Vagina (tissue), 2 donors: Measurements from ENCODE around the gene OR10A6. TPM values are rescaled to one million over a fixed set of nuclear protein-coding genes. Genes with fewer than 3 reads are reported as not detected.

Experiments used
- DNase-seq, 2 donors: peaks; one replicate each; pipeline ENCODE4 v3.0.0-alpha.2; 2017; ENCODE audit errors: extremely low spot score in 2 of 2
- H3K27ac ChIP-seq: fragments of 200-600 bp; sonication (generic); one replicate; pipeline ENCODE4 v1.5.1; 2019
- H3K27me3 ChIP-seq: fragments of 200-600 bp; sonication (generic); one replicate; pipeline ENCODE4 v1.5.1; 2019
- H3K36me3 ChIP-seq, 2 donors: fragments of 200-600 bp; sonication (generic); one replicate each; pipeline ENCODE4 v1.5.1; 2017 to 2019
- H3K4me1 ChIP-seq: fragments of 200-600 bp; sonication (generic); one replicate; pipeline ENCODE4 v1.5.1; 2019
- H3K4me3 ChIP-seq, 2 donors: fragments of 200-600 bp; sonication (generic); 1 replicate in 1 of 2; 2 replicates in 1 of 2; pipeline ENCODE4 v1.5.1; 2016 to 2019
- H3K9me3 ChIP-seq: fragments of 200-600 bp; sonication (generic); one replicate; pipeline ENCODE4 v1.5.1; 2019
- POLR2A ChIP-seq, 2 donors: fragments of 450-650 bp; IDR thresholded peaks; one replicate each; pipeline ENCODE4 v1.6.1; 2017; ENCODE audit warnings: antibody characterized with exemption in 2 of 2, mild to moderate bottlenecking in 2 of 2, moderate library complexity in 2 of 2
- POLR2AphosphoS5 ChIP-seq, 2 donors: sonication (generic); formaldehyde crosslinking; IDR thresholded peaks; one replicate each; pipeline ENCODE4 v1.9.0; 2017; ENCODE audit warnings: antibody characterized with exemption in 2 of 2, mild to moderate bottlenecking in 2 of 2, low read depth in 1 of 2; ENCODE audit not compliant: insufficient read depth in 1 of 2
- intact Hi-C: fragments of 100-400 bp; cut with DNase I; formaldehyde crosslinking; loops from one replicate; pipeline ENCODE4 v1.15.1; 2023
- total RNA-seq: library from RNA; depleted of rRNA; stranded (reverse); fragments of >200 nt; gene quantifications from one replicate; pipeline ENCODE4 v1.2.3, GENCODE V29; 2016
- TF ChIP-seq, protein P1 (sequence below), 3 experiments: fragments of 450-650 bp in 2 of 3; fragments of 200-600 bp in 1 of 3; sonication (generic) in 1 of 3; IDR thresholded peaks; one replicate each; pipeline ENCODE4 v1.5.1; 2017 to 2019; ENCODE audit warnings: antibody characterized with exemption in 3 of 3, mild to moderate bottlenecking in 2 of 3, moderate library complexity in 2 of 3

Gene OR10A6, protein sequence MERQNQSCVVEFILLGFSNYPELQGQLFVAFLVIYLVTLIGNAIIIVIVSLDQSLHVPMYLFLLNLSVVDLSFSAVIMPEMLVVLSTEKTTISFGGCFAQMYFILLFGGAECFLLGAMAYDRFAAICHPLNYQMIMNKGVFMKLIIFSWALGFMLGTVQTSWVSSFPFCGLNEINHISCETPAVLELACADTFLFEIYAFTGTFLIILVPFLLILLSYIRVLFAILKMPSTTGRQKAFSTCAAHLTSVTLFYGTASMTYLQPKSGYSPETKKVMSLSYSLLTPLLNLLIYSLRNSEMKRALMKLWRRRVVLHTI
- total RNA-seq = not detected

DNA sequence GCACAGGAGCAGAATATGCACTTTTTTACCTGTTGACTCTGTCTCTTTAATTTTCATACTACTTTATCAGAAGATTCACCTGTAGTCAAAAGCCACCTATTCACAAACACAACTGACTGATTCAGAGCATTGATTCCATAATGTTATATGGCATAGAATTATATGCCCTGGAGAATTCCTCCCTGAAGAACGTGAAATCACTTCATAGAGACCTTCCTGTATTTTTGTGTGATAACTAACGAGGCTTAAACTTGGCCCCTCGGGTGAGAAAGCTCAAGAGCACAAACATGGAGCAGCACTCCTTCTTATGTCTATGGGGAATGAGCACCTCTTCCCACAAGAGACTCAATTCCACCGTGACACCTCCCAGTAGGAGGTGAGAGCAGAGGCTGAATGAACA is at the start of gene OR10A6:
OR10A6 (minus strand) TSS at position 101 of the 400 bp plus-strand sequence. CDS start 2,606 bp downstream, outside the sequence.
- intact Hi-C loops = no loop called here
- DNase-seq = no peak
- Histone ChIP-seq H3K36me3 (no peaks in the 10 kb centered on the region), H3K27me3 (no peaks in the 10 kb centered on the region), H3K4me1 (no peaks in the 10 kb centered on the region), H3K4me3 (no peak within 1 kb of the TSS), H3K27ac (no peak within 1 kb of the TSS), H3K9me3 (no peaks in the 10 kb centered on the region)
- no peak for TF ChIP-seq POLR2A (IDR thresholded peaks at IDR 0.05)
- TF ChIP-seq POLR2AphosphoS5 (IDR thresholded peaks at IDR 0.05; ENCODE audit: insufficient read depth in 1 of 2, low read depth in 1 of 2) = no peak

DNA sequence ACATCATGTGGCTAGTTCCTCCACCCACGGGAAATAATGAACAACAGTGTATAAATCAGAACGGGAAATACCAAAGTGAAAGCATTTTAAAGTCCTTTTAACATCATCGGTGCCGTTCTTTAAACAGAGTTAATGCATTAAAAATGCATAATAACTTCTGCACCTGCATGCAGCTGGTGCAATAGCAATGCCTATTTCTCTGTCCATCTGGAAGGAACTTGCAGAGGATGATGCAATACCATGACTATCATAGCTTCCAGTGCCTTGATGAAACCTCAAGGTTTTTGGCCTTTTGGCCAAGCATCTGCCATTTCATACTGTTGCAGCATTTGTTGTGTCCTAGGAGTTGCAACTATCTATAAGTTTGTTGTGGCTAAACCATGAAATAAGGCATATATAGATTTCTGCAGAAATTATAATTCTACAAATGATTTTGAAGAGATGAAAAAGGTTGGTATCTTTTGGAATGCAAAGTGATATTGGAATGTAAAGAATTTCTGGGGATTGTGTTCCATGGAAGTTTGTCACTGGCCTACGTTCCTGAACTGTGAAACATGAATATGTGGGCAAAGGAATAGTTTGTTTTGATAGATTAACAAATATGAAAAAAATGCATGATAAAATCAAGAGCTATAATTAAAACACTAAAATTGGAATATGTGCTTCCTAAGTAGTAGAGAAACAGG is 46.3 kb upstream of the OR10A6 start:
- intact Hi-C loops = no loop called here
- TF ChIP-seq, protein P1, sequence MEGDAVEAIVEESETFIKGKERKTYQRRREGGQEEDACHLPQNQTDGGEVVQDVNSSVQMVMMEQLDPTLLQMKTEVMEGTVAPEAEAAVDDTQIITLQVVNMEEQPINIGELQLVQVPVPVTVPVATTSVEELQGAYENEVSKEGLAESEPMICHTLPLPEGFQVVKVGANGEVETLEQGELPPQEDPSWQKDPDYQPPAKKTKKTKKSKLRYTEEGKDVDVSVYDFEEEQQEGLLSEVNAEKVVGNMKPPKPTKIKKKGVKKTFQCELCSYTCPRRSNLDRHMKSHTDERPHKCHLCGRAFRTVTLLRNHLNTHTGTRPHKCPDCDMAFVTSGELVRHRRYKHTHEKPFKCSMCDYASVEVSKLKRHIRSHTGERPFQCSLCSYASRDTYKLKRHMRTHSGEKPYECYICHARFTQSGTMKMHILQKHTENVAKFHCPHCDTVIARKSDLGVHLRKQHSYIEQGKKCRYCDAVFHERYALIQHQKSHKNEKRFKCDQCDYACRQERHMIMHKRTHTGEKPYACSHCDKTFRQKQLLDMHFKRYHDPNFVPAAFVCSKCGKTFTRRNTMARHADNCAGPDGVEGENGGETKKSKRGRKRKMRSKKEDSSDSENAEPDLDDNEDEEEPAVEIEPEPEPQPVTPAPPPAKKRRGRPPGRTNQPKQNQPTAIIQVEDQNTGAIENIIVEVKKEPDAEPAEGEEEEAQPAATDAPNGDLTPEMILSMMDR (IDR thresholded peaks at IDR 0.05) = no peak
- TF ChIP-seq POLR2A (IDR thresholded peaks at IDR 0.05) = no peak
- no peak for TF ChIP-seq POLR2AphosphoS5 (IDR thresholded peaks at IDR 0.05; ENCODE audit: insufficient read depth in 1 of 2, low read depth in 1 of 2)
- H3K27me3 ChIP-seq = no peaks in the 10 kb centered on the region
- DNase-seq = no peak
- H3K27ac ChIP-seq = no peak overlapping the region
- no peaks in the 10 kb centered on the region for H3K36me3 ChIP-seq
- H3K4me1 ChIP-seq = no peaks in the 10 kb centered on the region
- H3K4me3 ChIP-seq = no peak overlapping the region
- H3K9me3 ChIP-seq = no peaks in the 10 kb centered on the region

DNA sequence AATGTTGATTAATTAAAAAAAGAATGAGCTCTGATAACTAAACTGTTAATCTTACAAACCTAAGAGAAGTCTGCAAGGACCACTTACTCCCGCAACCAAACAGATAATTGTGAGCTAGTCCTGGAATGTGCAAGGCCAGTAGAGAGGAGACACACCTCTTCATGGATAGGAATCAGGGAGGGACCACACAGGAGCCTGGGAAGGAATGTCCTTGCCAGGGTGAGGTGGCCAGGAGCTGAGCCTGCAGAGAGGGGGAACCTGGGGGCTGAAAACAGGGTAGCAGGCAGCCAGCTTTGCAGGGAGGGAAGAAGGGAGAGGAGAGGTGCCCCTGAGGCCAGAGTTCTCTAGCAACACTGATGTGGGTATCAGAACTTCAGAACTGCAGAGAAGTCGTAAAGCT is 43.6 kb upstream of the OR10A6 start:
- intact Hi-C loops = no loop called here
- no peak for DNase-seq
- no peaks in the 10 kb centered on the region for H3K36me3 ChIP-seq
- no peaks in the 10 kb centered on the region for H3K27me3 ChIP-seq
- H3K4me1 ChIP-seq = no peaks in the 10 kb centered on the region
- H3K4me3 ChIP-seq = no peak overlapping the region
- no peak overlapping the region for H3K27ac ChIP-seq
- no peaks in the 10 kb centered on the region for H3K9me3 ChIP-seq
- no peak for TF ChIP-seq POLR2AphosphoS5 (IDR thresholded peaks at IDR 0.05; ENCODE audit: insufficient read depth in 1 of 2, low read depth in 1 of 2)
- TF ChIP-seq POLR2A (IDR thresholded peaks at IDR 0.05) = no peak
- TF ChIP-seq, protein P1 (IDR thresholded peaks at IDR 0.05) = no peak

DNA sequence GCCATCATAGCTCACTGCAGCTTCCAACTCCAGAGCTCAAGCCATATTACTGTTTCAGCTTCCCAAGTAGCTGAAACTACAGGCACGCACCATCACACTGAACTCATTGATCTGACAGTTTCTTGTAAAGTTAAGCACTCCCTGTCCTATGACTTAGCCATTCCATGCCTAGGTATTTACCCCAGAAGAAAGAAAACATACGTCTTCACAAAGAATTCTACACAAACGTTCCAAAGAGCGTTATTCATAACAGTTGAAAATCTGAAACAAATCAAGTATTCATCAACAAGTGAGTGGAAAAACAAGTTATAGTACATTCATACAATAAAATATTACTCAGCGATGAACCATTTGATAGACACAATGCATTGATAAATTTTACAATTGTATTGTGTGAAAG is 41.9 kb upstream of the OR10A6 start:
- Histone ChIP-seq H3K9me3 (no peaks in the 10 kb centered on the region), H3K27me3 (no peaks in the 10 kb centered on the region), H3K4me3 (no peak overlapping the region), H3K27ac (no peak overlapping the region), H3K36me3 (no peaks in the 10 kb centered on the region), H3K4me1 (no peaks in the 10 kb centered on the region)
- intact Hi-C loops = no loop called here
- TF ChIP-seq POLR2A (IDR thresholded peaks at IDR 0.05) (no peak), POLR2AphosphoS5 (IDR thresholded peaks at IDR 0.05; ENCODE audit: insufficient read depth in 1 of 2, low read depth in 1 of 2) (no peak)
- TF ChIP-seq, protein P1 (IDR thresholded peaks at IDR 0.05) = no peak
- DNase-seq = no peak

DNA sequence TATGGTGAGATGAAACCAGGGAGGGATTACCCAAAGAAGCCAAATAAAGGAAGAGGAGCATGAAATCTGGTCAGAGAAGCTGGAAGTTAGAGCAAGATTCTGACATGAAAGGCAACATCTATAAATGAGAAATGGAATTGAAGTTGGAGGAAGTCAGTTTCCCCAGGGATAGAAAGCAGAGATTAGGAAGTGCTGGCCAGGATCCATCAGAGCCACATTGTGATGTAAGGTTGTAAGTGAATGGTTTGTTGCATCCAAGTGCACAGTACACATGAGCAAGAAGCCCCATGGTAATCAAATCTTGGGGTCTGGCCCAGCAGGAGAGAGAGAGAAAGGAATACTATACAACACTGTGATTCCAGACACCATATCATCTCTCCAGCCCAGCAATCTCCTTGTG is 40.8 kb upstream of the OR10A6 start:
- no peak for TF ChIP-seq POLR2A (IDR thresholded peaks at IDR 0.05)
- TF ChIP-seq, protein P1 (IDR thresholded peaks at IDR 0.05) = no peak
- no peak for TF ChIP-seq POLR2AphosphoS5 (IDR thresholded peaks at IDR 0.05; ENCODE audit: insufficient read depth in 1 of 2, low read depth in 1 of 2)
- H3K36me3 ChIP-seq = no peaks in the 10 kb centered on the region
- no peaks in the 10 kb centered on the region for H3K27me3 ChIP-seq
- H3K4me3 ChIP-seq = no peak overlapping the region
- no peak for DNase-seq
- no peak overlapping the region for H3K27ac ChIP-seq
- intact Hi-C loops = no loop called here
- H3K9me3 ChIP-seq = no peaks in the 10 kb centered on the region
- H3K4me1 ChIP-seq = no peaks in the 10 kb centered on the region
